H9 (cell line): ENCODE results near the gene CAPN12. TPM values are rescaled to one million over a fixed set of nuclear protein-coding genes. Genes with fewer than 3 reads are reported as not detected.

ENCODE experiments used
- DNase-seq: peaks from one replicate; pipeline ENCODE4 v3.0.0-alpha.2; 2017
- H2AFZ ChIP-seq: one replicate; pipeline ENCODE4 v1.6.1; 2013; ENCODE audit warnings: mild to moderate bottlenecking, low read length, control low read depth, moderate library complexity
- H2AK5ac ChIP-seq: 2 replicates; pipeline ENCODE4 v1.6.1; 2013; ENCODE audit warnings: low read length, control low read depth, mixed read lengths; ENCODE audit not compliant: insufficient read length
- H2BK120ac ChIP-seq: one replicate; pipeline ENCODE4 v1.6.1; 2013; ENCODE audit warnings: low read depth, mild to moderate bottlenecking, low read length, control low read depth, inconsistent platforms; ENCODE audit not compliant: poor library complexity, severe bottlenecking
- H2BK12ac ChIP-seq: 2 replicates; pipeline ENCODE4 v1.6.1; 2013; ENCODE audit warnings: low read length, control low read depth, mixed read lengths, low read depth; ENCODE audit not compliant: insufficient read length
- H2BK15ac ChIP-seq: 2 replicates; pipeline ENCODE4 v1.6.1; 2013; ENCODE audit warnings: low read depth, low read length, control low read depth
- H2BK20ac ChIP-seq: one replicate; pipeline ENCODE4 v1.6.1; 2013; ENCODE audit warnings: low read depth, mild to moderate bottlenecking, low read length, control low read depth, inconsistent platforms; ENCODE audit not compliant: poor library complexity, severe bottlenecking
- H2BK5ac ChIP-seq: 2 replicates; pipeline ENCODE4 v1.6.1; 2013; ENCODE audit warnings: low read length, control low read depth, mixed read lengths; ENCODE audit not compliant: insufficient read length
- H3K14ac ChIP-seq: 2 replicates; pipeline ENCODE4 v1.6.1; 2013; ENCODE audit warnings: low read length, control low read depth; ENCODE audit not compliant: insufficient read depth
- H3K18ac ChIP-seq: 2 replicates; pipeline ENCODE4 v1.6.1; 2013; ENCODE audit warnings: low read depth, mild to moderate bottlenecking, mixed read lengths, low read length, control low read depth; ENCODE audit not compliant: insufficient read length
- H3K23ac ChIP-seq: 2 replicates; pipeline ENCODE4 v1.6.1; 2013; ENCODE audit warnings: low read length, control low read depth, mixed read lengths, low read depth; ENCODE audit not compliant: insufficient read length
- H3K23me2 ChIP-seq: 2 replicates; pipeline ENCODE4 v1.6.1; 2013; ENCODE audit warnings: low read depth, mild to moderate bottlenecking, mixed read lengths, low read length, control low read depth; ENCODE audit not compliant: insufficient read length, poor library complexity, severe bottlenecking
- H3K27ac ChIP-seq: 2 replicates; pipeline ENCODE4 v1.5.1; 2013; ENCODE audit warnings: low read length, control low read depth, mixed read lengths, low read depth; ENCODE audit not compliant: insufficient read length
- H3K27me3 ChIP-seq: 2 replicates; pipeline ENCODE4 v1.6.1; 2013; ENCODE audit warnings: low read length, control low read depth, inconsistent platforms; ENCODE audit not compliant: insufficient read depth
- H3K4ac ChIP-seq: 2 replicates; pipeline ENCODE4 v1.6.1; 2013; ENCODE audit warnings: low read depth, mild to moderate bottlenecking, control low read depth, inconsistent platforms, low read length, moderate library complexity
- H3K4me1 ChIP-seq: 2 replicates; pipeline ENCODE4 v1.6.1; 2013; ENCODE audit warnings: low read length, control low read depth, inconsistent platforms; ENCODE audit not compliant: insufficient read depth
- H3K4me2 ChIP-seq: 2 replicates; pipeline ENCODE4 v1.6.1; 2013; ENCODE audit warnings: low read length, control low read depth, mixed read lengths; ENCODE audit not compliant: insufficient read length, insufficient read depth
- H3K56ac ChIP-seq: 2 replicates; pipeline ENCODE4 v1.6.1; 2013; ENCODE audit warnings: low read depth, mild to moderate bottlenecking, mixed read lengths, low read length, control low read depth; ENCODE audit not compliant: insufficient read length
- H3K79me1 ChIP-seq: 2 replicates; pipeline ENCODE4 v1.6.1; 2013; ENCODE audit warnings: low read depth, mild to moderate bottlenecking, moderate library complexity, low read length, control low read depth, inconsistent platforms; ENCODE audit not compliant: insufficient read depth, poor library complexity, severe bottlenecking
- H3K79me2 ChIP-seq: 2 replicates; pipeline ENCODE4 v1.6.1; 2013; ENCODE audit warnings: low read length, control low read depth, inconsistent platforms; ENCODE audit not compliant: insufficient read depth
- H3K9ac ChIP-seq: 2 replicates; pipeline ENCODE4 v1.6.1; 2013; ENCODE audit warnings: low read length, control low read depth, mixed read lengths; ENCODE audit not compliant: insufficient read length; ENCODE audit errors: extremely low read depth
- H3K9me3 ChIP-seq: one replicate; pipeline ENCODE4 v1.6.1; 2013; ENCODE audit warnings: low read depth, low read length, inconsistent platforms; ENCODE audit not compliant: control insufficient read depth
- H3T11ph ChIP-seq: one replicate; pipeline ENCODE4 v1.6.1; 2013; ENCODE audit warnings: mild to moderate bottlenecking, low read length, control low read depth, inconsistent platforms
- H4K20me1 ChIP-seq: one replicate; pipeline ENCODE4 v1.6.1; 2013; ENCODE audit not compliant: control insufficient read depth, insufficient read length, insufficient read depth
- H4K5ac ChIP-seq: 2 replicates; pipeline ENCODE4 v1.6.1; 2013; ENCODE audit warnings: low read depth, mild to moderate bottlenecking, mixed read lengths, low read length, control low read depth; ENCODE audit not compliant: insufficient read length
- H4K8ac ChIP-seq: replicated peaks from 2 replicates; pipeline ENCODE4 v1.6.1; 2013; ENCODE audit warnings: low read length, control low read depth, mixed read lengths, low read depth; ENCODE audit not compliant: insufficient read length
- H4K91ac ChIP-seq: 2 replicates; pipeline ENCODE4 v1.6.1; 2013; ENCODE audit warnings: low read depth, mild to moderate bottlenecking, moderate library complexity, mixed read lengths, low read length, control low read depth; ENCODE audit not compliant: insufficient read length
- H3K27ac Mint-ChIP-seq, 3 experiments: 2 replicates in 2 of 3; 3 replicates in 1 of 3; pipeline ENCODE4 v1.8.0; 2020 to 2021; ENCODE audit warnings: mixed read lengths in 3 of 3, mild to moderate bottlenecking in 1 of 3, moderate library complexity in 1 of 3
- H3K27me3 Mint-ChIP-seq: 2 replicates; pipeline ENCODE4 v1.8.0; 2021; ENCODE audit warnings: low read depth, mild to moderate bottlenecking, moderate library complexity, mixed read lengths
- H3K36me3 Mint-ChIP-seq, 3 experiments: 2 replicates in 2 of 3; 3 replicates in 1 of 3; pipeline ENCODE4 v1.8.0; 2020 to 2021; ENCODE audit warnings: low read depth in 3 of 3, mixed read lengths in 3 of 3; ENCODE audit not compliant: insufficient read depth in 1 of 3
- H3K4me1 Mint-ChIP-seq, 2 experiments: 2 replicates each; pipeline ENCODE4 v1.8.0; 2020; ENCODE audit warnings: mixed read lengths in 2 of 2
- H3K4me3 Mint-ChIP-seq, 2 experiments: 2 replicates in 1 of 2; 3 replicates in 1 of 2; pipeline ENCODE4 v1.8.0; 2020 to 2021; ENCODE audit warnings: mild to moderate bottlenecking in 2 of 2, mixed read lengths in 2 of 2, moderate library complexity in 1 of 2
- H3K9me3 Mint-ChIP-seq, 2 experiments: 2 replicates in 1 of 2; 3 replicates in 1 of 2; pipeline ENCODE4 v1.8.0; 2020; ENCODE audit warnings: mild to moderate bottlenecking in 2 of 2, mixed read lengths in 2 of 2, moderate library complexity in 1 of 2
- WGBS: extraction: QIAGEN DNeasy Blood & Tissue Kit; methylation state at CpG from one replicate; pipeline ENCODE4 v1.1.7; 2013; ENCODE audit warnings: missing lambda C conversion rate, low lambda C conversion rate, mixed read lengths; ENCODE audit not compliant: insufficient read length; ENCODE audit errors: extremely low coverage; 5-methylcytosine and 5-hydroxymethylcytosine counted together
- total RNA-seq: library from RNA; stranded (reverse); gene quantifications from 2 replicates; pipeline ENCODE4 v1.2.1, GENCODE V29; 2021
- TF ChIP-seq, protein P1 (sequence below): fragments of 200-600 bp; sonication (generic); conservative IDR thresholded peaks from 3 replicates; pipeline ENCODE4 v1.8.0; 2021; ENCODE audit warnings: antibody characterized with exemption, mild to moderate bottlenecking

The CAPN12 gene
- total RNA-seq, 1 experiment from 2014 or later, result 10.5 TPM

GRCh38 chr19:38706792-38707511 is 37.3 kb downstream of the CAPN12 start:
- H4K20me1 ChIP-seq, result no peaks in the 10 kb centered on the region

More at GRCh38 chr19:38706792-38707511, 37.3 kb downstream of the CAPN12 start:
- H3K4ac ChIP-seq, result no peak overlapping the region
- H3K23me2 ChIP-seq, result no peaks in the 10 kb centered on the region
- TF ChIP-seq, protein P1, sequence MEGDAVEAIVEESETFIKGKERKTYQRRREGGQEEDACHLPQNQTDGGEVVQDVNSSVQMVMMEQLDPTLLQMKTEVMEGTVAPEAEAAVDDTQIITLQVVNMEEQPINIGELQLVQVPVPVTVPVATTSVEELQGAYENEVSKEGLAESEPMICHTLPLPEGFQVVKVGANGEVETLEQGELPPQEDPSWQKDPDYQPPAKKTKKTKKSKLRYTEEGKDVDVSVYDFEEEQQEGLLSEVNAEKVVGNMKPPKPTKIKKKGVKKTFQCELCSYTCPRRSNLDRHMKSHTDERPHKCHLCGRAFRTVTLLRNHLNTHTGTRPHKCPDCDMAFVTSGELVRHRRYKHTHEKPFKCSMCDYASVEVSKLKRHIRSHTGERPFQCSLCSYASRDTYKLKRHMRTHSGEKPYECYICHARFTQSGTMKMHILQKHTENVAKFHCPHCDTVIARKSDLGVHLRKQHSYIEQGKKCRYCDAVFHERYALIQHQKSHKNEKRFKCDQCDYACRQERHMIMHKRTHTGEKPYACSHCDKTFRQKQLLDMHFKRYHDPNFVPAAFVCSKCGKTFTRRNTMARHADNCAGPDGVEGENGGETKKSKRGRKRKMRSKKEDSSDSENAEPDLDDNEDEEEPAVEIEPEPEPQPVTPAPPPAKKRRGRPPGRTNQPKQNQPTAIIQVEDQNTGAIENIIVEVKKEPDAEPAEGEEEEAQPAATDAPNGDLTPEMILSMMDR, result no peak
- Mint-ChIP-seq H3K36me3 (peaks cover 48 to 93% (median 78%) of the 10 kb centered on the region in 3 experiments), H3K27ac (peak overlapping the region; percentile 27 to 89 (median 71); a peak in 3 of 7 replicates), H3K27me3 (no peaks in the 10 kb centered on the region; the same call in 1 of the 2 replicates), H3K9me3 (no peaks in the 10 kb centered on the region; a peak in 1 of 5 replicates), H3K4me3 (no peak overlapping the region), H3K4me1 (0 out of 4 replicates have a peak, but pooled peaks cover 0 to 2% of the 10 kb centered on the region in 2 experiments)
- H2BK5ac ChIP-seq, result no peak overlapping the region
- H3K9ac ChIP-seq, result no peak overlapping the region
- H3K79me1 ChIP-seq, result no peaks in the 10 kb centered on the region
- H4K5ac ChIP-seq, result no peak overlapping the region
- H3K79me2 ChIP-seq, result no peaks in the 10 kb centered on the region
- H2BK15ac ChIP-seq, result no peak overlapping the region
- no peak overlapping the region for H2BK120ac ChIP-seq
- no peak overlapping the region for H2BK12ac ChIP-seq
- H3K14ac ChIP-seq, result no peak overlapping the region
- no peak overlapping the region for H3K56ac ChIP-seq
- H4K91ac ChIP-seq, result no peak overlapping the region
- H3K4me2 ChIP-seq, result no peak overlapping the region
- H3T11ph ChIP-seq, result no peak overlapping the region
- no peak overlapping the region for H3K27ac ChIP-seq
- WGBS, result no CpG with 5 or more reads among the region's 16 CpGs
- H3K23ac ChIP-seq, result no peak overlapping the region
- H2BK20ac ChIP-seq, result no peak overlapping the region
- H3K27me3 ChIP-seq, result no peaks in the 10 kb centered on the region
- H4K8ac ChIP-seq, result no peak overlapping the region
- H3K9me3 ChIP-seq, result no peaks in the 10 kb centered on the region
- no peaks in the 10 kb centered on the region for H3K4me1 ChIP-seq
- H3K18ac ChIP-seq, result no peak overlapping the region
- no peak overlapping the region for H2AFZ ChIP-seq
- peak; percentile 48 for DNase-seq
- no peak overlapping the region for H2AK5ac ChIP-seq
